ENCODE measurements around the gene PPFIA4.

Gene PPFIA4

GRCh38 chr1:203096566-203096965 is 70.3 kb downstream of the PPFIA4 start:
- DNase-seq: no peak
- no peaks in the 10 kb centered on the region for H3K27me3 ChIP-seq (replicated peaks; ENCODE audit: insufficient read depth, low read length)

DNA sequence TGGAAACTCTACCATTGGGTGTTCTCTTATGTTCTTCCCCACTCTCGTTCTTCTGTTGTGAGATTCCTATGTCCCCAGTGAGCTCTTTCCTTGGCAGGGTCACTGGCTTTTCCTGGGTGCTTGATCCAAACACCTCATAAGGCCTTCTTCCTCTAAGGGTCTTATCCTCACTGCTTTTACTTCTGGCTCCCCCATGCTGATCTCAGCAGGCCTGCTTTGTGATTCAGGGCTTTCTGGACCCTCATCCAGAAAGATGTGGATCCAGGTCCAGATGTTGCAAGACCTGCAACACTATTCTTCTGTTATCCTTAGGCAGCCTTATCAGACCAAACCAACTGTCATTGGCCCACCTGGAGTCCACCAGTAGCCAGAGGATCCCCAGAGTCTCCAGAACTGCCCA is 70.7 kb downstream of the PPFIA4 start:
- H3K4me3 ChIP-seq (ENCODE audit: low read length): no peak overlapping the region
- no peak overlapping the region for H2AFZ ChIP-seq (ENCODE audit: low read length)
- H3K9me2 ChIP-seq (replicated peaks; ENCODE audit: insufficient read depth, low read length): no peaks in the 10 kb centered on the region
- H3K79me2 ChIP-seq (ENCODE audit: low read length): no peaks in the 10 kb centered on the region
- no peaks in the 10 kb centered on the region for H3F3A ChIP-seq (ENCODE audit: insufficient read depth, low read length)
- no peak for TF ChIP-seq EZH2 (optimal IDR thresholded peaks at IDR 0.05; ENCODE audit: low read depth, low read length)
- TF ChIP-seq EZH2phosphoT487 (IDR thresholded peaks at IDR 0.05; ENCODE audit: low read length): no peak
- no peak for TF ChIP-seq CTCF (IDR thresholded peaks at IDR 0.05; ENCODE audit: low read length)
- no peaks in the 10 kb centered on the region for H3K27me3 ChIP-seq (replicated peaks; ENCODE audit: insufficient read depth, low read length)
- H3K36me3 ChIP-seq (replicated peaks; ENCODE audit: insufficient read depth, low read length): no peaks in the 10 kb centered on the region
- no peaks in the 10 kb centered on the region for H3K4me1 ChIP-seq (ENCODE audit: low read length)
- no peak overlapping the region for H3K9ac ChIP-seq (ENCODE audit: low read length)
- no peaks in the 10 kb centered on the region for H3K9me3 ChIP-seq (replicated peaks; ENCODE audit: insufficient read depth, low read length)
- H4K20me1 ChIP-seq (ENCODE audit: insufficient read depth, low read length): no peaks in the 10 kb centered on the region
- H3K4me2 ChIP-seq (ENCODE audit: low read depth, low read length): no peak overlapping the region
- no peak for DNase-seq
- no peak overlapping the region for H3K27ac ChIP-seq (ENCODE audit: low read length)

More at GRCh38 chr1:203096566-203096965, 70.3 kb downstream of the PPFIA4 start:
- Histone ChIP-seq H3K4me1 (ENCODE audit: low read length) (no peaks in the 10 kb centered on the region), H3F3A (ENCODE audit: insufficient read depth, low read length) (no peaks in the 10 kb centered on the region), H3K79me2 (ENCODE audit: low read length) (no peaks in the 10 kb centered on the region), H3K27ac (ENCODE audit: low read length) (no peak overlapping the region), H3K4me3 (ENCODE audit: low read length) (no peak overlapping the region), H4K20me1 (ENCODE audit: insufficient read depth, low read length) (no peaks in the 10 kb centered on the region), H3K9me3 (replicated peaks; ENCODE audit: insufficient read depth, low read length) (no peaks in the 10 kb centered on the region), H3K4me2 (ENCODE audit: low read depth, low read length) (no peak overlapping the region), H3K36me3 (replicated peaks; ENCODE audit: insufficient read depth, low read length) (no peaks in the 10 kb centered on the region), H2AFZ (ENCODE audit: low read length) (no peak overlapping the region), H3K9me2 (replicated peaks; ENCODE audit: insufficient read depth, low read length) (no peaks in the 10 kb centered on the region), H3K9ac (ENCODE audit: low read length) (no peak overlapping the region)
- TF ChIP-seq CTCF (IDR thresholded peaks at IDR 0.05; ENCODE audit: low read length): no peak
- no peak for TF ChIP-seq EZH2phosphoT487 (IDR thresholded peaks at IDR 0.05; ENCODE audit: low read length)
- no peak for TF ChIP-seq EZH2 (optimal IDR thresholded peaks at IDR 0.05; ENCODE audit: low read depth, low read length)

DNA sequence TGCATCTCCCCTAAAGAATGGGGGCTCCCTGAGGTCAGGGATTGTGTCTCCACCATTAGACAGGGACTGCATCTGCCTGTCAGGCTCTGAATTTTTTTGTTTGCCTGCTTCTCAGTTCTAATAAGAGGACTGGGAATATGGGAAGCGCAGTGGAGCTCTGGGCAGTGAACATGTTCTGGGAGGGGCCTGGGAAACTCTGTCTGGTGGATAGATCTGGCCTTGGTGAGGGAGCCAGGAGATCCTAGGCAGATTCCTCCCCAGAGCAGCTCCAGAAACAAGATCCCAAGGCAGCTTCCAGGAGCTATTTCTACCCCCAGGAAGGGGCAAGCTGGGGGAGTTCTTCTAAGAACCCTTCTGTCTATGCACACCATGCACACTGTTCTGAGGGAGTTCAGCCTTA is 72.2 kb downstream of the PPFIA4 start:
- H3K4me1 ChIP-seq (ENCODE audit: low read length): peaks cover 4% of the 10 kb centered on the region; the same call in 1 of the 2 replicates
- no peaks in the 10 kb centered on the region for H3F3A ChIP-seq (ENCODE audit: insufficient read depth, low read length)
- no peaks in the 10 kb centered on the region for H3K9me3 ChIP-seq (replicated peaks; ENCODE audit: insufficient read depth, low read length)
- no peaks in the 10 kb centered on the region for H4K20me1 ChIP-seq (ENCODE audit: insufficient read depth, low read length)
- no peak overlapping the region for H3K4me2 ChIP-seq (ENCODE audit: low read depth, low read length)
- H3K9ac ChIP-seq (ENCODE audit: low read length): no peak overlapping the region
- no peak overlapping the region for H3K4me3 ChIP-seq (ENCODE audit: low read length)
- H3K9me2 ChIP-seq (replicated peaks; ENCODE audit: insufficient read depth, low read length): no peaks in the 10 kb centered on the region
- no peaks in the 10 kb centered on the region for H3K79me2 ChIP-seq (ENCODE audit: low read length)
- TF ChIP-seq CTCF (IDR thresholded peaks at IDR 0.05; ENCODE audit: low read length): no peak
- no peak for TF ChIP-seq EZH2phosphoT487 (IDR thresholded peaks at IDR 0.05; ENCODE audit: low read length)
- no peak for TF ChIP-seq EZH2 (optimal IDR thresholded peaks at IDR 0.05; ENCODE audit: low read depth, low read length)
- no peaks in the 10 kb centered on the region for H3K27me3 ChIP-seq (replicated peaks; ENCODE audit: insufficient read depth, low read length)
- no peak overlapping the region for H3K27ac ChIP-seq (ENCODE audit: low read length)
- no peak for DNase-seq
- no peaks in the 10 kb centered on the region for H3K36me3 ChIP-seq (replicated peaks; ENCODE audit: insufficient read depth, low read length)
- no peak overlapping the region for H2AFZ ChIP-seq (ENCODE audit: low read length)

All from MM.1S (cell line).